ENCODE data around the gene JMJD8.

The JMJD8 gene

DNA sequence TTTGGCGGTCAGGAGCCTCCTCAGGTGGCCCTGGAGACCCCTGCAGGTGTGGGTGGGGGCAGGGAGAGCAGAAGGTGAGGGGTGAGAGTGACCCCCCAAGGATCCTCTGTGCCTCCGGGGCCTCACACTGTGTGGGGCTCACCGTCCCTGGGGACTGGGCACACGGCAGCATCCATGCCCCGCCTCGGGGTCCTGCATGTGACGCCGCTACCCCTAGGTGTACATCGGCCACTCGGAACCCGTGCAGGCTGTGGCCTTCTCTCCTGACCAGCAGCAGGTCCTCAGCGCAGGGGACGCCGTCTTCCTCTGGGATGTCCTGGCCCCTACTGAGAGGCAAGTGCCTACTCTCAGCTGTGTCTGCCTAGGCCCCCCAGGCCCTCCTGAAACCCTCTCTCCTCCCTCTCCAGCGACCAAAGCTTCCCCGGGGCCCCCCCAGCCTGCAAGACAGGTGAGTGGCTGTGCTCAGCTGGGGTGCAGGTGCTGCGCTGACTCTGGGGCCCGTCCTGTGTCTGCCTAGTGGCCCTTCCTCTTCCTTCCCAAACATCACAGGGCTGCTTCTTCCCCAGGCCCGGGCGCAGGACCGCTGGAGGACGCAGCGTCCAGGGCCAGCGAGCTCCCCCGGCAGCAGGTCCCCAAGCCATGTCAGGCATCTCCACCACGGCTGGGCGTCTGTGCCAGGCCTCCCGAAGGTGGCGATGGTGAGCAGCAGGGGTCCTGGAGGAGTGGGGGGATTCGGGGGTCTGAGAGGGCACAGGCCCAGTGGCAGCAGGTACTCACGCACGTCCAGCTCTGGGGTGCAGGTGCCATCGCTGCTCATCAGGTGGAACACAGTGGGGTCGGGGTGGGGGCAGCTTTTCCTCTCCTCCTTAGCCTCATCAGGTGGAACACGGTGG, 25.2 kb downstream of the JMJD8 start:
- DNase-seq: no peak

DNA sequence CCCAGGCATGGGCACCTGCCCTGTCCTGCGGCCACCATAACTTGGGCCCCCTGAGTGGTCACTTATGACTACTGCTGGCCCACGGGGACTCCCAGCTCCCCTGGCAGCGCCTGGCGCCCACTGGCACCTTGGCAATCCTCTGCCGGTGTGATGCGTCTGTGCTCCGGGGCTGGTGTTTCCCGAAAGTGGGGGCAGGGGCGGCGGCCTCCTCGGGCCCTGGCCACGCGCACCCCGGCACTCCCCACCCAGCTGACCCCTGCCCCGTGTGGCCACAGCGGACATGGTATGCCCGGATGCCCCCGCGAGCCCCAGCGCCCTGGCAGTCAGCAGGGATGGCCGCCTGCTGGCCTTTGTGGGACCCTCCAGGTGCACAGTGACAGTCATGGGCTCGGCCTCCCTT, 26.6 kb downstream of the JMJD8 start:
- DNase-seq: no peak

DNA sequence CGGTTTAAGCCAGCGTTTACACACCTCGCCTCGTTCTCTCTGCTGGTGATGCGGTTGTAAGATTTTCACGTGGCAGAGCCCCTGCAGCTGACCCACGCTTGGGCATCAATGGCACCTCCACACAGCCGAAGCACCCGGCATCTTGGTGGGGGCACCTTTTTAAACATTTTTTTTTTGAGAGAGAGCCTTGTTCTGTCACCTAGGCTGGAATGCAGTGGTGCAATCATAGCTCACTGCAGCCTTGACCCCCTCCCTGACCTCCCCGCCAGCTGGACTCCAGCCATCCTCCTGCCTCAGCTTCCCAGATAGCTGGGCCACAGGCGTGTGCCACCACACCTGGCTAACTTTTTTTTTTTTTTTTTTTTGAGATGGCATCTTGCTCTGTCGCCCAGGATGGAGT, 30.1 kb downstream of the JMJD8 start:
- DNase-seq: no peak

DNA sequence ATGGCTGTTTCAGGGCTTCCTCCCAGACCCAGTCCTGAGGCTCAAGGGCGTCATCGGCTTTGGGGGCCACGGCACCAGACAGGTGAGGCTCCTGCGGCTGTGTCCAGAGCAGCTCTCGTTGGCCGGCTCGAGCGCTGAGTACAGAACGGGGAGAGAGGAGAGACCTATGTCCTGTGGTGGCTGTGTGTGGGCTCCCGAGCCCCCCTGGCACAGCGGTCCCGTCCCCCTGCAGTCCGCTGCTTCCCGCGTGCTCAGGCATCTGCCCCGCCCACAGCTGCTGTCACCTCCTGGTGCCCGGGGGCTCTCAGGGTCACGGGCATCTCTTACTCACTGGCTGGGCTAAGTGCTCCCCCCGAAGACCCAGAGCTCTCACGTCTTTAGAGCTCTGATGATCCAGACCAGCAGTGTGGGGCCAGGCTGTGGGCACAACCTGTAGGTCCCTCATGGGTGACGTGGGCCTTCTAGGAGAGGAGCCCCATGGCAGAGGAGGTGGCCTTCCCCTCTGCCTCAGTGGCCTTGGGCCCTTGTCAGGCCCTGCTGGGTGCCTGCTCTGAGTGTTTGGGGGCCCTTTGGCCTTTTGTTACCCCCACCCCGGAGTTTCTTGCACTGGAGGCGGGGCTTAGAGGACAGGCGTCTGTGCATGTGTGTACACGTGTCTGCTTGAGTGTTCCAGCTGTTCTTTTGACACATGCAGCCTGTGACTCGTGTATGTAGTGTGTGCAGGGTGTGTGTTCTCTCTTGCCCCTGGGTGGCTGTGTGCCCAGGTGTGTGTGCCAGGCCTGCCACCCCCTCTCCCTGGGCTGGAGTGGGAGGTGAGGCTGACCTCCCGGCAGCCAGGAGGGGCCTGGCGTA, 31.5 kb downstream of the JMJD8 start:
- DNase-seq: no peak

DNA sequence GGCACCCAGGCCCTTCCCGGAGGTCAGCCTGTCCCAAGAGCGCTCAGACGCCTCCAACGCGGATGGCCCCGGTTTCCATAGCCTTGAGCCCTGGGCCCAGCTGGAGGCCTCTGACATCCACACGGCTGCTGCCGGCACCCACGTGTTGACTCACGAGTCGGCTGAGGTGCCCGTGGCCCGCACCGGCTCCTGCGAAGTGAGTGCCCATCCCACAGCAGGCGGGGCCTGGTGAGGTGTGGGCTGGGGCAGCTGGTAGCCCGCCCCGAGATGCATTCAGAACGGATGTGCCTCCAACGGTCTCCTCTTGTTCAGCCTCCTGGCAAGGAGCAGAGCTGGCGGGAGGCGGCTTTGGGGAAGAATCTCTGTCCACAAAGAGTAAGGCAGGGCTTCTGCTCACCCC, 32.3 kb downstream of the JMJD8 start:
- DNase-seq: no peak

DNA sequence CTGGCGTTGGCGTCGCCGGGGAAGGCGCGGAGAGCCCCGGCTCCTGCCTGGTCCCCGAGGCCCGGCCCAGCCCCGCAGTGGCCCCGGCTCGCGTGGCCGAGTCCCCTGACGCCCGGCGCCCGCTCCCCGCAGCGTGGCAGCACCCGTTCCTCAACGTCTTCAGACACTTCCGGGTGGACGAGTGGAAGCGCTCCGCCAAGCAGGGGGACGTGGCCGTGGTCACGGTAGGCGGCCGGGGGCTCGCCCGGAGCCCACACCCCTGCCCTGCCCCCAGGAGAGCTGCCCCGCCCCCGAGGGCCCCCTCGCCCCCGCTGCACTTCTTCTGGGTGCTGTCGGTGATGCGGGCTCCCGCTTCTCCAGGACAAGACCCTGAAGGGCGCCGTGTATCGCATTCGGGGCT, 34.5 kb downstream of the JMJD8 start:
- DNase-seq: no peak

DNA sequence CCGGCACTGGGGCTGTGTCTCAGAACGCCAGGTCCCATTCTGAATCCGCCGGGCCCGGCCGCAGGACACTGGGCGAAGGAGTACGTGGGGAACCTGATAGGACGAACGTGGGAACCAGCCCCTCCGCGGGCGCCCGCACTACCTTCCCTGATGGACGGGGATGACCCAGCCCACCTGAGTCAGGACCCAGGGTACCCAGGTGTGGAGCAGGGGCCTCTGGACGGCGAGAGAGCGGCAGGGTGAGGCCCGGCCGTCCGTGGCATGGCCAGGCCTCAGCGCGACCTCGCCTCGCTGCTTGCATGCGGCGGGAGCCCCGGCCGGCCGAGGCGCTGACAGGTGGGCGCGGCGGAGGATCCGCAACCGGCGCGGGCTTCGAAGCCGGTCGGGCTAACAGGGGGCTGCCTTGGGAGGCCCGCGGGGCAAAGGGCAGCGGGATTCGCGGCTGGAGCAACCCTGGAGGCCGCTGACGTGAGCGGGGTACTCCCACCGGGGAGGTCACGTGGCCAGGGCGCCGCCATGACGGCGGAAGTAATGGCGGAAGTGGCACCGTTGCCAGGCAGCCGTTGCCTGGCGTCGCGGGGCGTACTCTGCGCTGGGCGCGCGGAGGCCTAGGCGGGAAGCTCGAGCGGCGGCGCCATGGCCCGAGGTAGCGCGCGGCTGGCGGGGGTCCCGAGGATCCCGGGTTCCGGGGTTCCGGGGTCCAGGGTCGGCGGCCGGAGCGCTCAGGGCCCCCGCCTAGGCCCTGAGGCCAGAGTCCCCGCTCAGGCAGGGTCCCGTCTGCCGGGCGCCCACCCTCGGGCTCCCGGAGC, 35.1 kb downstream of the JMJD8 start, which contains the start of gene WDR90:
WDR90 (plus strand) TSS at position 585 of the 809 bp plus-strand sequence; CDS start at position 637, 52 bp downstream.
- peak; percentile 67 for DNase-seq

DNA sequence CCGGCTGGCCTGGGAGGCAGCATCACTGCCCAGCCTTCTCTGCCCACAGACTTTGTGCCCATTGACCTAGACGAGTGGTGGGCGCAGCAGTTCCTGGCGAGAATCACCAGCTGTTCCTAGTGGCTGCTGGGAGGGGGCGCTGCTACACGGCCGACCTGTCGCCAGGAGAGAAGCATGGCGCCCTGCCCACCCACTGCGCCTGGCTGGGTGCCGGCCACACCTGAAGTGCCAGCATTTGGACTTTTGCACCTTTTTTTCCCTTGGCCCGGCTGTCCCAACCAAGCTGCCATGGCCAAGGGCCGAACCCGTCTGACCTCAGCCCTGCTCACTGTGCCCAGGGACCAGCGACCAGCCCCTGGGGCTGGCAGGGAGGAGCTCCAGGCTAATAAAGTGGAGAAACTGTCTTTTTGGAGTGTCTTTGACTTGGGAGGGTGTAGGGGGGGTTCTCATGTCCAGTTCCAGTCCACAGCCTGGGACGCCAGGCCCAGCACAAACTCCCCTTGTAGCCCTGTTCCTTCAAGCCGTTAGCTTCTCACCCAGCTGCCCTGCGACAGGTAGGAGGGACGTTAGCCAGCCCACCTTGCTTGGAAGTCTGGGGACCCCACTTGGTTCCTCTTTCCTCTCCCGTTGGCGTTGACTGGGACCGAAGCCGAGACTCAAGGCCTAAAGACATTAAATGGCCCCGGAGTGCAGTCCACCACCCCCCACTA, 35.9 kb downstream of the JMJD8 start:
- DNase-seq: no peak

DNA sequence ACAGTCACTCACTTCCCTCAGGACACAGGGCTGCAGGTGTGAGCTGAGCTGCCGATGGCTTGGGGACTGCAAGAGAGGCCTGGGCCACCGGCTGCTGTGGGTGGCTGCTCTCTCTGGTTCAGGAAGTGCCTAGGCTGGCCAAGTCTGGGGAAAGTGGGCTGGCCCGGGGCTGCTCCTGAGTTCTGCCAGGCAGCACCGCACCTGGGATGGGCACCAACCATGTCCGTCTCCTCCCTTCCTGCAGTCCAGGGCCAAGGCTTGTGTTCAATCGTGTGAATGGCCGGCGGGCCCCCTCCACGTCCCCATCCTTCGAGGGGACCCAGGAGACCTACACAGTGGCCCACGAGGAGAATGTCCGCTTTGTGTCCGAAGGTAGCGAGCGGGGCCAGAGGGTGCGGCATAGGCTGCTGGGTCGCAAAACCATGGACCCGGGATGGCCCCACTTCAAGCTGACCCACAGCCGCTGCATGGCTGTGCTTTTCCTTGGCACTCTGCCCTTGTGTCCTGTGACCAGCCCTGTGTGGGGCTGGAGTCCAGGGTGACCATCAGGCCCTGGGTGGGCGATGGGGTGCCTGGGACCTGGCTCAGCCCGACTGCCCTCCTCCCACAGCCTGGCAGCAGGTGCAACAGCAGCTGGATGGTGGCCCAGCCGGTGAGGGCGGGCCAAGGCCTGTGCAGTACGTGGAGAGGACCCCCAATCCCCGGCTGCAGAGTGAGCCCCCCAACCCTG, 36.8 kb downstream of the JMJD8 start:
- DNase-seq: no peak

DNA sequence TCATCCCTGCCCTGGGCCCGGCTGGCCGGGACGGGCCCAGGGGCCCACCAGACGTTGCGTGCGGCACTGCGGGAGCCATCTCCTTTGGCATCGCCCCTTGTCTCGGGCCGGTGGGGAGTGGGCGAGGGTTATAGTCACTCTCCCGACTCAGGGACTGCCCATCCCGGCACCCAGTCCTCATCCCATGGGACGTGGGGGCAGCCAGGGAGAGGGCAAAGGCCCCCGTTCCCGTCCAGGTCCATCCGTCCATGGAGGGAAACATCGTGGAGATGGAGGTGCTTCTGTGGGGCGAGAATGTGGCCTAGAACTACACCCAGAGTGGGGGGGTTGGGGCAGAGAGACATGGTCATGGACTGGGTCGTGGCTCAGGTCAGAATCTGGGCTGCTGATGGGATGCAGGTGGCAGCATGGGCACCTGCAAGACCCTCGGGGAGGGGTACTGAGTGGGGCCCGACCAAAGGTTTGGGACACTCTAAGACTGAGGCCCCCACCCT, 37.4 kb downstream of the JMJD8 start:
- DNase-seq: no peak

DNA sequence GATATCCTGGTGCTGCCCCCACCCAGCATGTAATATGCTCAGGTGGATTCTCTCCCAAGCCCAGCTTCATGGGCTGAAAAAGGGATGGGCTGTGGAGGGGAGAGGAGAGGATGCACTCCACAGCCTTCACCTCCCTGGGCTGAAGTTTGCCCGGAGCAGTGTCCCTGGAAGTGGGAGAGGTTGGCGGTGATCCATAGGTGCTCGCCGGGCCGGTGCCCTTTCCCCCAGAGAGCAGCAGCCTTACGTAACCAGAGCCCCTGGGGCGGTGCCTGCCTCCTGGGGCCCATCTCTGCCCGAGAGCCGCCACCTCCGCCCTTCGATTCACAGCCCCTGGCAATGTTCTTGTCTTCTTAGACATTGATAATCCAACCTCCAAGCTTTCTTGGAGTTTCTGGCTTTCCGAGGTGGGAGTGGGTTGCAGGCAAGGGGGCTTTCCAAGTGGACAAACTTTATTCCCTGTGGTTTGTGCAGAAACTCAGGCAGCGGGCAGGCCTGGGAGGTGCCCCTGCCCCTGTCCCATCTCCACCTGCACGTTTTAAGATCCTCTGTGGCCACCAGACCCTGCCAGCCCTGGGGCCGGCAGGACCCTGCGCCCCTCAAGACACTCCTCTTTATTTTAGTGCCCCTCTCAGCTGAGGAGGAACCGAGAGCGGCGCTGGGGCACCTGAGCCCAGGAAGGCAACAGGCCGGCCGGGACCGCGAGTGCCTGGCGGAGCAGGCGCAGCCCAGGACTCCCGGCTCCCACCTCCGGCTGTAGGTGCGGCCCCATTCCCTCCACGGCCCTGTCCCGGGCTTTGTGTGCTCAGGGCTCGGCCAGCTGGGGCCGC, 38.1 kb downstream of the JMJD8 start:
- DNase-seq: no peak

DNA sequence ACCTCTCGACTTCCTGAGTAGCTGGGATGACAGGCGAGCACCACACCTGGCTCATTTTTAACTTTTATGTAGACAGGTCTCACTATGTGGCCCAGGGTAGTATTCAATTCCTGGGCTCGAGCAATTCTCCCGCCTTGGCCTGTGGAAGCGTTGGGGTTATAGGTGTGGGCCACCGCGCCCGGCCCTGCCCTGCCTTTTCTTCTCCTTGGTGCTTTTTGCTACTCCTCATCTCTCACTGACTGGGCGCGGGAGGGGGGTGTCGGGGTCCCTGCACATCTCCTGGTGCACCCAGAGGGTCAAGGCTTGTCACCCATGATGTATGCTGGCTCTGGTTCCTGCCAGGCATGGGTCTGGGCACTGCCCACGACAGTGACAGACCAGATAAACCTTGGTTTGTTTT, 39.6 kb downstream of the JMJD8 start:
- DNase-seq: no peak

DNA sequence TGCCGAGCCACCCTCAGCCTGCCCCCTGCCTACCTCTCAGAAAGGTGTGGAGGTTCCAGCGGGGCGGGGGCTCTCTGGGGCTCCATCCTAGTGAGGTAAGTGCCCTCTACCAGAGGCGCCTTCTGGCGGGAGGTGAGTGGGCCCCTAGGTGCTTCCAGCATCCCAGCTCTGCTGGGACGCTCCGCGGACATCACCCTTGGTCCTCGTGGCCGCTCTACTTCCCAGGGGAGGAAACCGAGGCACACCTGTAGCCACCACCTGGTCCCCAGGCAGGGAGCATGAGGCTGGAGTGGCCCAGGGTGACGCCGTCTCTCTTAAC, 41.1 kb downstream of the JMJD8 start:
- no peak for DNase-seq

DNA sequence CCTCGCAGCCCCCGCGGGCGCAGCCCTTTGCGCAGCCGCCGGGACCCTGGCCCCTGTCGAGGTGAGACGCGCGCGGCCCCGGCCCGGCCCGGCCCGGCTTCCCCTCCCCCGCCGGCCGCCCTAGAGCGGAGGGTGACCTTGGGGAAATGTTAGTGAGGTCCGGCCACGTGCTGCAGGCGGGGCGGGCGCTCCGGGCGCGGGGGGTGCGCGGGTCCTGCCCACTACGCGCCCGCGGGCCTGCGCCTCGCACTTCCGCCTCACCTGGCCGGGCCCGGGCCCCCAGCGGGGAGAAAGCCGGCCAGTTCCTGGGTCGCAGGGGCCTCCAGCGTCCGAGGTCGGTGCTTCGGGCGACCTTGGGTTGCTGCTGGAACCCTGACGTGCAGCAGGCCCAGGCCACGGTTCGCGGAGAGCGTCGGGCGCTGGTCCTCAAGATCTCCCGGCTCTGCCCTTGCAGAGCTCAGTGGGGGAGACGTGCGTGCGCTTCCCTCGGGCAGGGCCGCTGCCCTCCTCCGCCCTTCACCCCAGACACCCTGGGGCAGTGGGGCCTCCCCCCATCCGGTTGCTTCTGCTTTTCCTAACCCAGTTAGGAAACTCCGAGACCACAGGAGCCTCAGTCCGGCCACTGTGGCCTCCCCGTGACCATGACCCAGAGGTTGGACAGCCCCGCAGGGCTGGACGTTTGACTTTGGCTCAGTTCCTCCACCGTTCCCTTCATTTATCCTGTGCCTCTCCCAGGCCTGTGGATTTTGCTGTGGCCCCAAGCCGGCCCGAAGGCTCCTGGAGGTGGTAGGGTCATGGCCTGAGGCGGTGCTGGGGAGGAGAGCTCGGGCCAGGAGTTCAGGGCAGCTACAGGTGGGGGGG, 41.7 kb downstream of the JMJD8 start:
- no peak for DNase-seq

DNA sequence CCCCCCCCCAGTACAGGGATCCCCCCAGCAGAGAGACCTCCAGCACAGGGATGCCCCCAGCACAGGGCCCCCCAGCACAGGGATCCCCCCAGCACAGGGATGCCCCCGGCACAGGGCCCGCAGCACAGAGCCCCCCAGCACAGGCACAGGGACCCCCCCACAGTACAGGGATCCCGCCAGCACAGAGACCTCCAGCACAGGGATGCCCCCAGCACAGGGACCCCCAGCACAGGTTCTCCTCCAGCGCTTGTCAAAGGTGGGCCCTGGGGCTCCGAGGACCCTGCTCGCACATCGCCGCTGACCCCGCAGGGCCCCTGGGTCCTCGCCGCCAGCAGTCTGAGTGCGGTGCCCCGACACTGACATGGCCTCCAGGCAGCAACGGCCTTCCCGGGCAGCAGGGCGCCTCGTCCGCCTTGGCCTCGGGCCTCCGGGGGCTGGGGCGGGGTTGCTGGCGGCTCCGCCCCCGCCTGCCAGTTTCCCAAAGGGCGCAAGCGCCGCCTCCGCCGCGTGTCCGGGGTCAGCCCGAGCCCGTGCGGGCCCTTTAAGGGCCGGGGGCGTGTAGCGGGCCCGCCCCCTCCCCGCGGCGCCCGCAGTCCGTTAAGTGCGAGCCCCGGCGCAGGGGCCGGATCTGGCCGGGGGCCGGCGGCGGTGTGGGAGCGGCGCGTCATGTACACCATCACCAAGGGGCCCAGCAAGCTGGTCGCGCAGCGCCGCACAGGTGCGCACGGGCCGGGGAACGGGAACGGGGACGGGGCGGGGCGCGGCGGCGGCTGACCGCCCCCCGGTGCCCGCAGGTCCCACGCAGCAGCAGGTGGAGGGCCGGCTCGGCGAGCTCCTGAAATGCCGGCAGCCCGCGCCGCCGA, 42.6 kb downstream of the JMJD8 start, which contains the start of gene MCRIP2:
MCRIP2 (plus strand) TSS at position 503 of the 863 bp plus-strand sequence; CDS start at position 667, 164 bp downstream.
- DNase-seq: peak; percentile 31

DNA sequence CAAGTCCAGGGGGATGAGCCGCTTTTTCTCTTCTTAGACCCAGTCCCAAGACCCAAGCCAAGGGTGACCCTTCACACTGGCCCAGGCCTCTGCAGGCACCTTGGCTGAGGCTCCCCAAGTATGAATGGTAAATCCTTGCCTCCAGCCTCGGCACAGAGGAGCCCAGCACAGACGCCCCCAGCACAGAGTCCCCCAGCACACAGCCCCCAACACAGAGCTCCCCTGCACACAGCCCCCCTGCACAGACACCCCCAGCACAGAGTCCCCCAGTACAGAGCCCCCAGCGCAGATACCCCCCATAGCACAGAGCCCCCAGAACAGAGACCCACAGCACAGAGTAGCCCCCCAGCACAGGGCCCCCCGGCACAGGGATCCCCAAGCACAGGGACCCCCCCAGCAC, 43.5 kb downstream of the JMJD8 start:
- DNase-seq: no peak

DNA sequence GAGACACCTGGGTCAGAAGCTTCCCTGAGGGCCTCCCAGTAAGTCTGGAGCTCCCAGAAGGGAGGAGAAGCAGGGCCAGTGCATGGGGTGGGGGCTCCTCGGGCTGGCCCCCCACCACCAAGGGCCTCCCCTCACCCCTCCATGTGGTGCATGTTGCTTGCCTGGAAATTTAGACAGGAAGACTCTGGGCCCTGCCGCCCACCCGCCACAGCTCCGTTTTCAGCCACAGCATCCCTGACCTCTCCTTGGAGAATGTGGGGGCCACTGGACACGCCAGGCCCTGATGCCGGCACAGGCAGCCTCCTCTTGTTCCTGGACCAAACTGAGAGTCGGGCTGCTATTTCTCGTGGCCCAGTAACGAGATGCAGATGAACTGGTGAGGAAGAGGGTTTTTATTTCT, 45.3 kb downstream of the JMJD8 start:
- no peak for DNase-seq

DNA sequence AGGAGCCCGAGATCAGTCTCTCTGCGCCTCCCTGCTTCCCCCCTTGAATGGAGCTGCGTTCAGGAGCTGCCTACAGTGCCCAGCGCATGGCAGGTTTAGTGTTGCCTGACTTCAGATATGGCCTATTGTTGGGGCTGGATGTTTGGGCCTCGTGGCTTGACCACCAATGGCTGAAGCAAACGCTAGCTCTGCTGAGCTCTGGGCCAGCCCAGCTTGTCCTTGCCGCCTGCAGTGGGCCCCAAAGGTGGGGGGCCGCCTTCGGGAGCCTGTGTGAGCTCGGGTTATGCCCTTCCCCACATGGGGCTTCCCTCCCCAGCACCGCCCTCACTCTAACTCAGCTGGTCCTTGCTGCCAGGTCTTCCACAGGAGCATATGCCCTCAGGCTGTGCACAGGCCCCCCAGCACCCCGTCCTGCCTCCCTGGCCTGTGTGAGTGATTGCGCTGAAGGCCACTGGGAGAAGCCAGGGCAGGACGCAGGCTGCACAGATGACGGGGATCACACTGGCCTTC, 46.0 kb downstream of the JMJD8 start:
- no peak for DNase-seq

Data from amniotic stem cell (primary cell).